ENCODE data around the gene RRAGD. TPM values are rescaled to one million over a fixed set of nuclear protein-coding genes. Genes with fewer than 3 reads are reported as not detected.

RRAGD gene
- total and polyA plus RNA-seq, 2 of the 13 experiments (the other 11 are each of a cell fraction or from before 2014, with no cell fraction given): 0.35 to 0.53 TPM

DNA sequence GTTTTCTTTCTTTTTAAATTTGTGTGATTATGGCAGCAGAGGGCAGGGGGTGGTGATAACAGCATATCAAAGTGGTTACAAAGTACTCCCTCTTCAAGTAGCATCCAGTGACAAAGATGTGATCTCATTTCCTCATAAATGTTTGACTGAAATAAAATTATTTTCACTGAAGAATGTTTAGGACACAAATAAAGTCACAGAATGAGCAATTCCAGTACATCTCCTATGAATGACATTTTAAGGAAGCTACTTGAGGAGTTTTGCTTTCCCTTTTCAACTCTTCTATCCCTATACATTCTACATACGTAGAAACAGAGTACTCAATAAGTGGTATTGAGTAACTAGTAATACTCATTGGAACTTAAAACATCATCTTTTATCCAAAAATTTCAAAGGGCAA is 83.1 kb downstream of the RRAGD start:
- in situ Hi-C loops (cut with HindIII; ENCODE audit: extremely low pct_ligation_motif_present, low pct_unique_long_range_greater_than_20kb): no loop called here
- no peak overlapping the region for H2AFZ ChIP-seq (ENCODE audit: low read length)
- intact Hi-C loops (cut with micrococcal nuclease; ENCODE audit: unreplicated experiment): no loop called here
- TF ChIP-seq HNRNPL (IDR thresholded peaks at IDR 0.05; ENCODE audit: low read depth, low read length) (no peak), HDAC2 (CRISPR knock-in tag; IDR thresholded peaks at IDR 0.05) (no peak), HIVEP1 (CRISPR knock-in tag; IDR thresholded peaks at IDR 0.05) (no peak), NR2F1 (CRISPR knock-in tag; IDR thresholded peaks at IDR 0.05) (no peak), ARHGAP35 (CRISPR knock-in tag; IDR thresholded peaks at IDR 0.05; ENCODE audit: borderline replicate concordance) (no peak), ZSCAN20 (CRISPR knock-in tag; IDR thresholded peaks at IDR 0.05; ENCODE audit: borderline replicate concordance) (no peak), ZNF44 (CRISPR knock-in tag; IDR thresholded peaks at IDR 0.05) (no peak), ZNF614 (CRISPR knock-in tag; IDR thresholded peaks at IDR 0.05; ENCODE audit: borderline replicate concordance) (no peak), JDP2 (CRISPR knock-in tag; IDR thresholded peaks at IDR 0.05; ENCODE audit: borderline replicate concordance) (no peak), KMT2B (CRISPR knock-in tag; IDR thresholded peaks at IDR 0.05) (no peak), ZNF652 (CRISPR knock-in tag; IDR thresholded peaks at IDR 0.05; ENCODE audit: borderline replicate concordance, low read depth) (no peak), ZNF143 (CRISPR knock-in tag; IDR thresholded peaks at IDR 0.05) (no peak)
- TF ChIP-seq, protein P1, sequence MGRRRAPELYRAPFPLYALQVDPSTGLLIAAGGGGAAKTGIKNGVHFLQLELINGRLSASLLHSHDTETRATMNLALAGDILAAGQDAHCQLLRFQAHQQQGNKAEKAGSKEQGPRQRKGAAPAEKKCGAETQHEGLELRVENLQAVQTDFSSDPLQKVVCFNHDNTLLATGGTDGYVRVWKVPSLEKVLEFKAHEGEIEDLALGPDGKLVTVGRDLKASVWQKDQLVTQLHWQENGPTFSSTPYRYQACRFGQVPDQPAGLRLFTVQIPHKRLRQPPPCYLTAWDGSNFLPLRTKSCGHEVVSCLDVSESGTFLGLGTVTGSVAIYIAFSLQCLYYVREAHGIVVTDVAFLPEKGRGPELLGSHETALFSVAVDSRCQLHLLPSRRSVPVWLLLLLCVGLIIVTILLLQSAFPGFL (CRISPR knock-in tag; IDR thresholded peaks at IDR 0.05): no peak
- TF ChIP-seq, protein P2, sequence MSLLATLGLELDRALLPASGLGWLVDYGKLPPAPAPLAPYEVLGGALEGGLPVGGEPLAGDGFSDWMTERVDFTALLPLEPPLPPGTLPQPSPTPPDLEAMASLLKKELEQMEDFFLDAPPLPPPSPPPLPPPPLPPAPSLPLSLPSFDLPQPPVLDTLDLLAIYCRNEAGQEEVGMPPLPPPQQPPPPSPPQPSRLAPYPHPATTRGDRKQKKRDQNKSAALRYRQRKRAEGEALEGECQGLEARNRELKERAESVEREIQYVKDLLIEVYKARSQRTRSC (CRISPR knock-in tag; IDR thresholded peaks at IDR 0.05; ENCODE audit: low read depth): no peak
- TF ChIP-seq, protein P3, sequence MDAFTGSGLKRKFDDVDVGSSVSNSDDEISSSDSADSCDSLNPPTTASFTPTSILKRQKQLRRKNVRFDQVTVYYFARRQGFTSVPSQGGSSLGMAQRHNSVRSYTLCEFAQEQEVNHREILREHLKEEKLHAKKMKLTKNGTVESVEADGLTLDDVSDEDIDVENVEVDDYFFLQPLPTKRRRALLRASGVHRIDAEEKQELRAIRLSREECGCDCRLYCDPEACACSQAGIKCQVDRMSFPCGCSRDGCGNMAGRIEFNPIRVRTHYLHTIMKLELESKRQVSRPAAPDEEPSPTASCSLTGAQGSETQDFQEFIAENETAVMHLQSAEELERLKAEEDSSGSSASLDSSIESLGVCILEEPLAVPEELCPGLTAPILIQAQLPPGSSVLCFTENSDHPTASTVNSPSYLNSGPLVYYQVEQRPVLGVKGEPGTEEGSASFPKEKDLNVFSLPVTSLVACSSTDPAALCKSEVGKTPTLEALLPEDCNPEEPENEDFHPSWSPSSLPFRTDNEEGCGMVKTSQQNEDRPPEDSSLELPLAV (CRISPR knock-in tag; conservative IDR thresholded peaks at IDR 0.05; ENCODE audit: low read depth): no peak
- TF ChIP-seq, protein P4, sequence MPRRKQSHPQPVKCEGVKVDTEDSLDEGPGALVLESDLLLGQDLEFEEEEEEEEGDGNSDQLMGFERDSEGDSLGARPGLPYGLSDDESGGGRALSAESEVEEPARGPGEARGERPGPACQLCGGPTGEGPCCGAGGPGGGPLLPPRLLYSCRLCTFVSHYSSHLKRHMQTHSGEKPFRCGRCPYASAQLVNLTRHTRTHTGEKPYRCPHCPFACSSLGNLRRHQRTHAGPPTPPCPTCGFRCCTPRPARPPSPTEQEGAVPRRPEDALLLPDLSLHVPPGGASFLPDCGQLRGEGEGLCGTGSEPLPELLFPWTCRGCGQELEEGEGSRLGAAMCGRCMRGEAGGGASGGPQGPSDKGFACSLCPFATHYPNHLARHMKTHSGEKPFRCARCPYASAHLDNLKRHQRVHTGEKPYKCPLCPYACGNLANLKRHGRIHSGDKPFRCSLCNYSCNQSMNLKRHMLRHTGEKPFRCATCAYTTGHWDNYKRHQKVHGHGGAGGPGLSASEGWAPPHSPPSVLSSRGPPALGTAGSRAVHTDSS (CRISPR knock-in tag; conservative IDR thresholded peaks at IDR 0.05): no peak
- TF ChIP-seq, protein P5, sequence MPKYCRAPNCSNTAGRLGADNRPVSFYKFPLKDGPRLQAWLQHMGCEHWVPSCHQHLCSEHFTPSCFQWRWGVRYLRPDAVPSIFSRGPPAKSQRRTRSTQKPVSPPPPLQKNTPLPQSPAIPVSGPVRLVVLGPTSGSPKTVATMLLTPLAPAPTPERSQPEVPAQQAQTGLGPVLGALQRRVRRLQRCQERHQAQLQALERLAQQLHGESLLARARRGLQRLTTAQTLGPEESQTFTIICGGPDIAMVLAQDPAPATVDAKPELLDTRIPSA (CRISPR knock-in tag; IDR thresholded peaks at IDR 0.05; ENCODE audit: borderline replicate concordance): no peak
- no peak for ATAC-seq
- no peak overlapping the region for H3K4me2 ChIP-seq (ENCODE audit: low read depth, low read length)
- H3K27ac ChIP-seq (ENCODE audit: extremely low read length, insufficient read depth, low read length): no peak overlapping the region
- H3K4me1 ChIP-seq (ENCODE audit: insufficient read depth, low read length): peaks cover 13% of the 10 kb centered on the region
- no peak for FAIRE-seq
- no peaks in the 10 kb centered on the region for H3K9me3 ChIP-seq (ENCODE audit: low read length)
- WGBS (ENCODE audit: low lambda C conversion rate): 100% methylated on average over 1 of the region's 1 CpG
- BruUV-seq (replicated peaks): no TSS peak
- no peak overlapping the region for H3K9ac ChIP-seq (ENCODE audit: insufficient read depth, low read depth, low read length)
- ChIA-PET CTCF (ENCODE audit: low intra/inter-chr PET ratio, low total read pairs) (no interaction called here), POLR2A (no interaction called here)
- no peak for DNase-seq (ENCODE audit: low spot score)
- H3K4me3 ChIP-seq (replicated peaks in 1 of 3; ENCODE audit: insufficient read depth in 1 of 3, low read depth in 2 of 3, low read length in 3 of 3): no peak overlapping the region
- H4K20me1 ChIP-seq (ENCODE audit: insufficient read depth, low read length): no peaks in the 10 kb centered on the region
- H3K36me3 ChIP-seq (replicated peaks in 1 of 2; ENCODE audit: control insufficient read depth in 1 of 2, insufficient read depth in 2 of 2, low read length in 2 of 2): peaks cover 5 to 25% of the 10 kb centered on the region in 2 experiments
- no peaks in the 10 kb centered on the region for H3K27me3 ChIP-seq (ENCODE audit: control insufficient read depth in 1 of 2, insufficient read depth in 2 of 2, low read length in 2 of 2)
- no peaks in the 10 kb centered on the region for H3K79me2 ChIP-seq (ENCODE audit: insufficient read depth, low read length)

Measured in HepG2 (cell line).